Activated CD8-positive, alpha-beta T cell treated with anti-CD3 and anti-CD28 coated beads for 36 hours (primary cell): ENCODE measurements around the gene TFAM. TPM values are rescaled to one million over a fixed set of nuclear protein-coding genes. Genes with fewer than 3 reads are reported as not detected.
A peak's percentile ranks its signal among the peaks of the same experiment; 100 is the strongest.

Source experiments
- ATAC-seq: fragments of 200-7000 bp; cut with Tn5 transposase; one replicate; pipeline ENCODE4 v1.10.0; 2021; ENCODE audit warnings: mild to moderate bottlenecking, moderate library complexity
- CTCF ChIA-PET: fragments of 350-600 bp; sonication (Branson Sonifier 250); formaldehyde crosslinking; loops from one replicate; lab custom pipeline; 2021; ENCODE audit warnings: antibody characterized with exemption; lab: Charles Lee
- POLR2A ChIA-PET: fragments of 350-600 bp; sonication (Branson Sonifier 250); formaldehyde crosslinking; loops from one replicate; lab custom pipeline; 2021; ENCODE audit warnings: antibody characterized with exemption; lab: Charles Lee
- DNase-seq: peaks from one replicate; pipeline ENCODE4 v3.0.0-alpha.2; 2020
- H3K27ac Mint-ChIP-seq: one replicate; pipeline ENCODE4 v1.8.0; 2021; ENCODE audit warnings: mild to moderate bottlenecking, mixed read lengths
- H3K27me3 Mint-ChIP-seq: one replicate; pipeline ENCODE4 v1.8.0; 2021; ENCODE audit warnings: mixed read lengths
- H3K36me3 Mint-ChIP-seq: one replicate; pipeline ENCODE4 v1.8.0; 2021; ENCODE audit warnings: low read depth, mixed read lengths
- H3K4me1 Mint-ChIP-seq: one replicate; pipeline ENCODE4 v1.8.0; 2021; ENCODE audit warnings: low read depth, mixed read lengths
- H3K4me3 Mint-ChIP-seq: one replicate; pipeline ENCODE4 v1.8.0; 2021; ENCODE audit warnings: mild to moderate bottlenecking, moderate library complexity, mixed read lengths
- H3K9me3 Mint-ChIP-seq: one replicate; pipeline ENCODE4 v1.8.0; 2021; ENCODE audit warnings: mixed read lengths
- CTCF ChIP-seq: fragments of 200-600 bp; IDR thresholded peaks from one replicate; pipeline ENCODE4 v1.8.0; 2022; ENCODE audit warnings: antibody characterized with exemption, mild to moderate bottlenecking
- intact Hi-C: fragments of 100-400 bp; cut with micrococcal nuclease; formaldehyde crosslinking; loops from one replicate; pipeline ENCODE4 v1.10.0; 2022
- total RNA-seq, 2 experiments: library from RNA; stranded (reverse); gene quantifications; one replicate each; pipeline ENCODE4 v1.2.3, GENCODE V29; 2021

The TFAM gene
- total RNA-seq, 2 experiments from 2014 or later: 97.3 to 116 TPM

GRCh38 chr10:58372607-58373441 lies 12.4 kb upstream of the TFAM start:
- Mint-ChIP-seq H3K4me3 (no peak overlapping the region), H3K27me3 (no peaks in the 10 kb centered on the region), H3K27ac (no peak overlapping the region), H3K36me3 (no peaks in the 10 kb centered on the region), H3K4me1 (no peaks in the 10 kb centered on the region), H3K9me3 (no peaks in the 10 kb centered on the region)
- TF ChIP-seq CTCF: no peak
- ChIA-PET POLR2A (no interaction called here), CTCF (no interaction called here)
- intact Hi-C loops: no loop called here
- ATAC-seq: no peak
- no peak for DNase-seq

GRCh38 chr10:58373442-58373827 lies 11.8 kb upstream of the TFAM start:
- Mint-ChIP-seq H3K4me1 (no peaks in the 10 kb centered on the region), H3K9me3 (no peaks in the 10 kb centered on the region), H3K36me3 (no peaks in the 10 kb centered on the region), H3K27me3 (no peaks in the 10 kb centered on the region), H3K27ac (no peak overlapping the region), H3K4me3 (no peak overlapping the region)
- no peak for DNase-seq
- no peak for ATAC-seq
- intact Hi-C loops: no loop called here
- ChIA-PET POLR2A (no interaction called here), CTCF (no interaction called here)
- TF ChIP-seq CTCF: no peak

DNA sequence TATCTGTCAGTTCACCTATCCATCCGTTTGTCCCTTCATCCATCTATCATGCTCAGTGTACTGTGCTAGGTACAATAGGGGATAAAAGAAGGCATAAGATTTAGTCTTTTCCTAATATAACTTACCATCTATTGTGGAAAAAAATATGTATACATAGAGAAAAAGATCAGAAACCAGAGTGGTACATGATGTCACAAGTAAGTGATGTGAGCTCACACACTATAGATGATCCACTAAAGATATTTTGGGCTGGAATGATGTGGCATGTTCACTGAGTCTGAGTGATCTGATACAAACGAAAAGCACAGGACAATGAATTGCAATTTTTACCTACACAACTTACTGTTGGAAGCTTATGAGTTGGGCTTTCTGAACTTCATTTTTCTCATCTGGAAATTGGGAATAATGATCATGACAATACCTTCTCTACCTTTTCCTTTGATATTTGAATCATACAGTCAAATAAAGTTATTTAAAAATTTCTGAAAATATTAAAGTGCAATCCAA lies 2.7 kb upstream of the TFAM start:
- ChIA-PET POLR2A (interaction anchor here (0.7 kb wide), 1 partner anchor 57 kb away, joined by 4 read pairs; no protein-coding TSS in a partner anchor), CTCF (interaction anchor here (3.5 kb wide), 1 partner anchor 83 kb away, joined by 13 read pairs; no protein-coding TSS in a partner anchor)
- H3K4me1 Mint-ChIP-seq: peaks cover 24% of the 10 kb centered on the region
- DNase-seq (no peak), ATAC-seq (no peak)
- intact Hi-C loops: loop anchor here (5.0 to 10.0 kb wide), 2 partner anchors 45 to 118 kb away; partner anchors contain the start of genes CISD1, IPMK and UBE2D1
- H3K9me3 Mint-ChIP-seq: no peaks in the 10 kb centered on the region
- H3K27me3 Mint-ChIP-seq: no peaks in the 10 kb centered on the region
- TF ChIP-seq CTCF: no peak
- H3K4me3 Mint-ChIP-seq: no peak overlapping the region
- H3K36me3 Mint-ChIP-seq: peaks cover 16% of the 10 kb centered on the region
- H3K27ac Mint-ChIP-seq: no peak overlapping the region

- Mint-ChIP-seq H3K27me3 (no peaks in the 10 kb centered on the region), H3K4me1 (peaks cover 33% of the 10 kb centered on the region), H3K27ac (no peak overlapping the region), H3K36me3 (peaks cover 28% of the 10 kb centered on the region), H3K4me3 (peak overlapping the region; percentile 92), H3K9me3 (no peaks in the 10 kb centered on the region)
- DNase-seq (no peak), ATAC-seq (no peak)
- POLR2A ChIA-PET: interaction anchor here (1.0 to 1.6 kb wide), 3 partner anchors 31 to 83 kb away, joined by 3 read pairs; no protein-coding TSS in a partner anchor
- no peak for TF ChIP-seq CTCF
- CTCF ChIA-PET: interaction anchor here (0.9 to 4.7 kb wide), 12 partner anchors 9 to 1524 kb away, joined by 3 to 64 read pairs (median 6); partner anchors contain the start of gene UBE2D1
- intact Hi-C loops: loop anchor here (2.0 to 10.0 kb wide), 3 partner anchors 47 to 119 kb away; partner anchors contain the start of genes CISD1, IPMK and UBE2D1
These were observed 1.1 kb upstream of the TFAM start for GRCh38 chr10:58384095-58384494.
